Stimulated activated CD8-positive, alpha-beta memory T cell treated with anti-CD3 and anti-CD28 coated beads, Interleukin-4, amount 100 ng/mL, for 4 hours (primary cell): ENCODE measurements around the gene TCERG1.

ENCODE experiments used
- DNase-seq, 2 donors: peaks; one replicate each; pipeline ENCODE4 v3.0.0-alpha.2; 2020; ENCODE audit warnings: low read depth in 2 of 2, low spot score in 1 of 2

TCERG1 gene

DNA sequence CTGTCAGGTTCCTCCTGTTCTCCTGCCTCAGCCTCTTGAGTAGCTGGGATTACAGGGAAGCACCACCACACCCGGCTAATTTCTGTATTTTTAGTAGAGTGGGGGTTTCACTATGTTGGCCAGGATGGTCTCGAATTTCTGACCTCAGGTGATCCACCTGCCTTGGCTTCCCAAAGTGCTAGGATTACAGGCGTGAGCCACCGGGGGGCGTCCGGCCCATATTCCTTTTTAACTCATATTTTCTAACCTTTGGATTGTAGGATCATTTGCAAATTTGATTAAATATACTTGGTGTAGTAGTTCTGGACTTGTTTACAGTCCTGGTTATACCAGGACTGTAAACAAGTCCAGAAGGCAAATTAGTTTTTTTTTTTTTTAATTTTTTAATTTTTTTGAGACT, 4.3 kb downstream of the TCERG1 start:
- DNase-seq, result no peak

- DNase-seq, result no peak
Observed at GRCh38 chr5:146457431-146457830, 10.3 kb downstream of the TCERG1 start.

DNA sequence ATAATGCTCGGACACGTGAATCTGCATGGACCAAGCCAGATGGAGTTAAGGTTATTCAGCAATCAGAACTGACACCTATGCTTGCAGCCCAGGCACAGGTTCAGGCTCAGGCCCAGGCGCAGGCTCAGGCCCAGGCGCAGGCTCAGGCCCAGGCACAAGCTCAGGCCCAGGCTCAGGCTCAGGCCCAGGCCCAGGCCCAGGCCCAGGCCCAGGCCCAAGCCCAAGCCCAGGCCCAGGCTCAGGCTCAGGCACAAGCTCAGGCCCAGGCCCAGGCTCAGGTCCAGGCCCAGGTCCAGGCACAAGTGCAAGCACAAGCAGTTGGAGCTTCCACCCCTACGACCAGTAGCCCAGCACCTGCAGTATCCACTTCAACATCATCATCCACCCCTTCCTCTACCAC, 11.8 kb downstream of the TCERG1 start:
- DNase-seq, result no peak

DNA sequence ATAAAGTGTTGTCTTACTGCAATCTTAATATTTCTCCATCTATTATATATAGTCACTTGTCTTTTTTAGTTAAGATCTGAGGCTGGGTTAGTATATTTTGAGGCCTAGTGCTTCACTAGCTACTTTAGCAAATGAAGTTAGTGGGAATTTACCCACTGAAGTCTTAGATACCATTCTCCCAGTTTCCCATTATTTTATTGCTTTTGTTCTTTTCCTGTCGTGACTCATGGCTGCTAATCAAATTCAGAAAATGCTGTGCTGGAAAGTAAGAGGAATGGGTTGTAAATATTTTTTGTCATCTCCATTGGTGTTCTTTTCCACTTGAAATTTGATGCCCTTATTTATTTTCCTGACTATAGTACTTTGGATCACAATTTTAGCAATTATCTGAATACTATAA, 14.2 kb downstream of the TCERG1 start:
- no peak for DNase-seq

DNA sequence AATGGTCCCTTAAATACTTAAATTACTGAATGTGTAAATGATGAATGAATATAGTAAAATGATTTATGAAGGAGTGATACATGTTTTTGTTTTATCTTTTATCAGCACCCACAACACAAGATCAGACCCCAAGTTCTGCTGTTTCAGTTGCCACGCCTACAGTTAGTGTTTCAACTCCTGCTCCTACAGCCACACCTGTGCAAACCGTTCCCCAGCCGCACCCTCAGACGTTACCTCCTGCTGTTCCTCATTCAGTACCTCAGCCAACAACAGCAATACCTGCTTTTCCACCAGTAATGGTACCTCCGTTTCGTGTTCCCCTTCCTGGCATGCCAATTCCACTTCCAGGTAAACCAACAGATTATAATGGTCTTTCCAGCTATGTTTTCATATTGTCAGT, 16.3 kb downstream of the TCERG1 start:
- no peak for DNase-seq

DNA sequence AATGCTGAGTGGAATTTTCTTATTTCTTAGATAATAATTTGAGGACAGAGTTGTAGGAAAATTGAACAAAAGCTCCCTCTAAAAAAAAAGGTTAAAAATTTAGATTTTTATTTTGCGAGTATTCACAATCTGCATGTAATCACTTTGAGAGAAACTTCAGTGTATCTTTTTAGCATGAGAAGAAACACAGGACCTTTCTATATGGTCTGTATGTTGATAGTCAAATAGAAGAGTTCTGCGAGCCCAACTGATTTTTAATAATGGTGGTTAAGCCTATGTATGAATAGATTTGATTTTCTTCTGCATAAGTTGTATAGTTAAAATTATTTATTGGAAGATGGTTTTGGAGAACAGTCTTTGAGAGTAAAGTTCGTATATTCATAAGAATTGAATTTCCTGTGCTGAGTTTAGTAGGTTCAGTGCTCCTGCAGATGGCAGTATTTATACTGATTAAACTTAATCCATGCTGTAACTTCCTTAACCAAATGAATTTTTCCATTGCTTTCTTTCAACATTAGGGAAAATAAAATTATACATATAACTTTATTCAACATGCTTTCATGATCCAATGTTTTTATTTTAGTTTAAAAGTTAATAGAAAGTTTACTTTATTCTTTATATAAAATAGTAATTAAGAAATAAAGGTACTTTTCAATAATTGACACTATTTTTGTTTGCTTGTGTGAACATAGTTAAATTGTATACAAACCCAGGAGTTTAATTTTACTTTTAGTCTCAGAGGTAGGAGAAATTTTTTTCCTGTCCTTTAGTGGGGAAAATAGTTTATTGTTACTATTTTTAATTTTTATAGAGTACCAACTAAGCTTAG, 19.6 kb downstream of the TCERG1 start:
- no peak for DNase-seq

GRCh38 chr5:146467760-146468159, 20.6 kb downstream of the TCERG1 start:
- DNase-seq, result no peak

DNA sequence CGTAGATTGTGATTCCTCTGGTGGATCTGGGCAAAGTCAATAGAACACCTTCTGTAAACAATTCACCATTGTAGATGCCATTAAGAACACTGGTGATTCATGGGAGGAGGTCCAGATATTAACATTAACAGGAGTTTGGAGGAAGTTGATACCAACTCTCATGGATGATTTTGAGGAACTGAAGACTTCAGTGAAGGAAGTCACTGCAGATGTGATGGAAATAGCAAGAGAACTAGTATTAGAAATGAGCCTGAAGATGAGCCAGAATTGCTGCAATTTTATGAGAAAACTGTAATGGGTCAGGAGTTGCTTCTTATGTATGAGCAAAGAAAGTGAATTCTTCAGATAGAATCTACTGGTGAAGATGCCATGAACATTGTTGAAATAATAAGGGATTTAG, 26.9 kb downstream of the TCERG1 start:
- DNase-seq, result no peak

- no peak for DNase-seq
Observed at GRCh38 chr5:146475190-146475780, 28.2 kb downstream of the TCERG1 start.

DNA sequence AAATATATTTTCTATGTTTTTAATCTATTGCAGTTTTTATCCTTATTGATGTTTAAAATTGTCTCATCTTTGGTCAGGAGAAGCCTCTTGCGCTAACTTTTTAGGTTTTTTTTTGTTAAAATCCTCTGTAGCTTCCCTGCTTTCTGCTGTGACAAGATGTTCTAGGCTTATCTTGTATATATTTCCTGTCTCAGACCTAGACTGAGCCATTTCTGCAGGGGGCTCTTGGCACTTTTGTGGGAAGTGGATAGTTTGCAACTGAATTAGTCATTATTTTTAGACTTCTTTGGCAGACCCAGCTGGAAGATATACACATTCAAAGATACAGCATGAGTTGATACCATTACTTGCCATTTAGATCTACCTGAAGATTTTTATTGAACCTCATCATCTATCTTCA, 28.8 kb downstream of the TCERG1 start:
- no peak for DNase-seq

GRCh38 chr5:146482775-146483174, 35.6 kb downstream of the TCERG1 start:
- DNase-seq, result no peak

- no peak for DNase-seq
Observed at GRCh38 chr5:146484714-146485391, 37.7 kb downstream of the TCERG1 start.

GRCh38 chr5:146490089-146490843, 43.1 kb downstream of the TCERG1 start:
- no peak for DNase-seq

- DNase-seq, result no peak
Observed at GRCh38 chr5:146494656-146495055, 47.5 kb downstream of the TCERG1 start.

DNA sequence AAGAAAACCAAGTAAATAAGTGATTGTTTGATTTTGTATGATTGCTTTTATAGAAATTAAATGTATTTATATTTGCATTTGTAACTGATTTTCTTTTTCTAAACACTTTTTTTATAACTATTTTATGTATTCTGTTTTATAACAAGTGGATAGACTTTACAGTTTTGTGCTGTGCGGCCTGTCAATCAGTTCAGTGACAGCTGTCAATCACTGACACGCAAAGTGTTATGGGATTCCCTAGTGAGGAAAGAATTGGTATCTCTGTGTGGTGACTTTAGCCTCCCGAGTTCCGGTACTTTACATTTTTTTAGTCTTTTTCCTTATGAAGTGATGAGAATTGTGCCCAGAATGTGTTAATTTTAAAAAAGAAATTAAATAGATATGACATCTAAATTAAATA, 52.5 kb downstream of the TCERG1 start:
- no peak for DNase-seq

- no peak for DNase-seq
Observed at GRCh38 chr5:146507428-146507827, 60.3 kb downstream of the TCERG1 start.

GRCh38 chr5:146510559-146511125, 63.5 kb downstream of the TCERG1 start:
- DNase-seq, result no peak

DNA sequence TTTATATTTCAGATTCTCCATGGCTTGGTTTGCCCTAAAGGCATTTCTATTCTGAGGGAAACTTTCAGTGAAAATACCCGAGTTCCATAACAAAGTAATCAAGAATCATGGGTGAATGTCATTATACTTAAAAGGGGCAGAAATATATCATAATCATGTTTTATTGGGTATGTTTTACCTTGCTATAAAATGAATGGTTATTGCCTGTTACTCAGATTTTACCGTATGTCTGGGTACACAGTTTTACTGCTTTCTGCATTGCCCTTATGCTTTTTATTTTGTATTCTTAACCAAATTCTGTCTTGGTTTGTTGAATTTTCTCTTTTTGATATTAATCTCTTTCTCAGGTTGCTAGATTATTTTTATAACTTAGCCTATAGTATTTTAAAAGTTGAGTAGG, 66.3 kb downstream of the TCERG1 start:
- DNase-seq, result no peak

GRCh38 chr5:146514575-146514974, 67.4 kb downstream of the TCERG1 start:
- no peak for DNase-seq

GRCh38 chr5:146515473-146516150, 68.5 kb downstream of the TCERG1 start:
- no peak for DNase-seq

DNA sequence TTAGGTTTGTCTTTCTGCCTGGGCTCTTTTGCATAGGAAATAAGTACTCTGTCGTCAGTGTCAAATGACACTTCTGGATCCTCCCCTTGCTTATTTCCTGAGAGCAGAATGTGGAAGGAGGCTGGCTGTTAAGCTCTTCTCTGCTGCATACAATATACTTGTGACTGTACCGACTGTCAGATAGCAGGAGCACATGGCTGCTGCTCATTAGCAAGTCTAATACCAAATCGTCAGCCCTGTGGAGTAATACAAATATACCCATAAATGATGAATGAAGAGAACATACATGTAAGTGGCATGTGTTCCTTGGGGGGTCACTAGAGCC, 69.0 kb downstream of the TCERG1 start, which contains the start of gene GPR151:
TSS of gene GPR151 (minus strand) at position 40 of the 325 bp plus-strand sequence. CDS start 77 bp downstream, outside the sequence.
- DNase-seq, result no peak
